Measurements from ENCODE around the gene PLEKHA5.

Gene PLEKHA5

DNA sequence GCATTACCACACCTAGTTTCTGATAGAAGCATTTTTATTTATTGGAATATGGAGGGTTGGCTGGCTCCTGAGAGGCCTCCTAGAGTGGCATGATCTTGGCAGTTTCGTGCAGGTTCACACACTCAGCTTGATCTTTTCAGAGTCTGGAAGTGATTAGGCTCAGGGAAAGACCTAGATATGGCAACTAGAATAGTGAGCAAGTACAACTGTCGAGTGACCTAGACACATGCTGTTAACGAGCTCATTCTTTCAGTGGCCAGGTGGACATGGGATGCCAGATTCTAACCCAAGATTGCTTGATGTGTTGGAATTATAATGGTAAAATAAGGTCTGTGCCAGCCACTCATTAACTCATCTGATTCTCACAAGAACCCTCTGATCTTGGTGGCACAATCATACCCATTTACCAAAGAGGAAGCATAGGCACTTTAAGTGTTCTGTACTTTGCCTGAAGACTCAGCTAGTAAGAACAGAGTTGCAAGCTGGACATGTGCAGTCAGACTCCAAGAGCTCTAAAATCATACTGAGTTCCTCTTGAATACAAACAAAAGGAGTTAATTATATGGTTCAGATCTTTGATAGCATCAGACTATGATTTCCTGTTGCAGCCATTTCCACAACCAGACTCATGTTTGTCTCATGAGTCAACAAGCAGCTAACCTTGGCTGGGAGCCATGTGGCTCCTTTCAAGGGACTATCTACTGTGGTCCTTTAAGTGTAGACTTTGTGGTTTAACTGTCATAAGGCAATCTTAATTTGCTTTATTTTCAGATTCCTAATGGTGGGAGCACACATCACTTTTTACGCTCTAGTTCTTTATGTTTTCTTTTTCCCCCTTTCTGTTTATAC, 144.2 kb downstream of the PLEKHA5 start:
- no peak for DNase-seq (ENCODE audit: low spot score)

GRCh38 chr12:19276767-19277166, 147.2 kb downstream of the PLEKHA5 start:
- no peak for DNase-seq (ENCODE audit: low spot score)
- Histone ChIP-seq H3K4me3 (no peak overlapping the region), H3K27ac (no peak overlapping the region)
- no peak for TF ChIP-seq CTCF (IDR thresholded peaks at IDR 0.05)

More for the DNA sequence above, 144.2 kb downstream of the PLEKHA5 start:
- Histone ChIP-seq H3K27ac (peak overlapping the region in 1 of 2 donors; percentile 23), H3K4me3 (no peak overlapping the region)
- TF ChIP-seq CTCF (IDR thresholded peaks at IDR 0.05): no peak

DNA sequence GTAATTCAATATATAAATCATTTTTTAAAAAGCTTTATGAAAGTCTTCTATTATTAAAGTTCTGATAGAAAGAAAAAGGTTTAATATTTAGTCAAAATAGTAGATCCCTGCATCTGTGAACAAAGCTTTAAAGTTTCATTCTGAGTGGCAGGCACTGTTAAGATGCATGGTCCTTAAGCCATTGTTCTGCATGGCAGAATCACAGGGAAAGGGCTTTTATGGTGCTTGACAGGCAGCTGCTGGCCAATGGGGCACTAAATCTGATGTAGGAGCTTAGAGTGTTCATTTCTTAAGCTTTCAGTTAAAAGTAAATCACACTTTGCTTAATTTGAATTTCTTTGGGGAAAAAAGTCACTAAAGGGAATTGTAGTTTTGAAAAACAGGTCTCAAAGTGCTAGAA, 148.2 kb downstream of the PLEKHA5 start:
- DNase-seq (ENCODE audit: low spot score): no peak
- Histone ChIP-seq H3K4me3 (no peak overlapping the region), H3K27ac (no peak overlapping the region)
- TF ChIP-seq CTCF (IDR thresholded peaks at IDR 0.05): no peak

DNA sequence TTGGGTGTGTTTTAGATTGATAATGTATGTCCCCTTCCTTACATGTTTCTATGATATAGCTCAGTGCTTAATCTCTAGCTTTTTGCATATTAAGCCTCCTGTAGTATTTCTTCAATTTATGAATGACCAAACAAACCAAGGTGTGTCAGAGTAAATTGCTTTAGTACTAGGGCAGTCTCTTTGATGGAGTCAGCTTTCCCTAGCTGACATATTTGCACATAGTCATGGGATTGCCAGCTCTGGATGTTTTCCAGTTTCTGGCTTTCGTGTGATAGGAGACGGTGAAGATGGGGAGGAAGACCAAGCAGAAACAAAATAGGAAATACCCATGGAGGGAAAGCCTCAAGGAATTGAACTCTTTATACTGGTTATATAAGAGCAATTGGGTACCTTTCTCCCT, 148.9 kb downstream of the PLEKHA5 start:
- TF ChIP-seq CTCF (IDR thresholded peaks at IDR 0.05): no peak
- Histone ChIP-seq H3K4me3 (no peak overlapping the region), H3K27ac (no peak overlapping the region)
- DNase-seq (ENCODE audit: low spot score): no peak

DNA sequence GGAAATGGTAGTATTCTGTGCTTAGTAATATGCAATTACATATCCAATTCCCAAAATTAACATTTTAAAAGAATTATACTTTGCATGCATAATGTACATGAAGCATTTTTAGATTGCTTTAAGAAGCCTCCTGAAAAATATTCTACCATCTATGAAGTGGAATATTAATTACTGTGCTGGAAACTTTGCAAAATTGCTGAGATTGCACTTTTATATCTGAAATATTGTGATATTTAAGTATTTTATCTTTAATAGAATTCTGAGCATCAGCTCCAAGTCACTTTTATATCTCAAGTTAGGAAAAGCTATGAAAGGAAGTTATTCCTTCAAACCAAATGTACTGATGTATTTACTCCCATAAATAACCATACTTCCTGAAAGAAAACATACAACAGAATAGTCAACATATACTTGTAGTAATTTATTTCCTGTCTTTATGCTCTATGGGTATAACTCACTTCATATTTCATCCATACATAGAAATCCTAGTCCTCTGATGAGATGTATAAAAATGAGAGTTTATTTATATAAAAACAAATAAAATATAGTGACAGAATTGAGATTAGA, 152.7 kb downstream of the PLEKHA5 start:
- TF ChIP-seq CTCF (IDR thresholded peaks at IDR 0.05): no peak
- H3K27ac ChIP-seq: no peak overlapping the region
- H3K4me3 ChIP-seq: no peak overlapping the region
- DNase-seq (ENCODE audit: low spot score): no peak

DNA sequence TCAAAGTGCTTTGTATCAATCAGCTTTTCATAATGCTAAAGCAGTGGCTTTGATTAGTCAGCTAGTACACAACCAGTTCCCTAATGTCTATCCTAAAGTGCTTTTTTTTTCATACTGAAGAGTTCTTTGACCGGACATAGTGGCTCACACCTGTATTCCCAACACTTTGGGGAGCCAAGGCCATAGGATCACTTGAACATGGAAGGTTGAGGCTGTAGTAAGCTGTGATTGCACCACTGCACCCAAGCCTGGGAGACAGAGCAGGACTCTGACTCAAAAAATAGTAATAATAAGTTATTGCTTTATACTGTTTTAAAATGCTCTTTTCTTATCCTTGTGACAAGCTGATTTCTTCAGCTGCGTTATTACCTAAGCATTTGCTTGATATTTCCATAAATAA, 155.1 kb downstream of the PLEKHA5 start:
- H3K27ac ChIP-seq: no peak overlapping the region
- no peak overlapping the region for H3K4me3 ChIP-seq
- no peak for DNase-seq (ENCODE audit: low spot score)
- no peak for TF ChIP-seq CTCF (IDR thresholded peaks at IDR 0.05)

All from coronary artery (tissue), 2 donors.